Caco-2 (cell line): ENCODE measurements around the gene MBD4. TPM values are rescaled to one million over a fixed set of nuclear protein-coding genes. Genes with fewer than 3 reads are reported as not detected.

ENCODE experiments used
- BruUV-seq: library from RNA; stranded (reverse); fragments of 400-500 nt; replicated peaks from 2 replicates; lab custom pipeline; 2021; lab: Mats Ljungman, UMichigan
- CTCF ChIA-PET: fragments of 300-600 bp; sonication (Branson Sonifier 250); formaldehyde crosslinking; loops from one replicate; lab custom pipeline; 2022; ENCODE audit warnings: antibody characterized with exemption; lab: Charles Lee
- POLR2A ChIA-PET: fragments of 300-600 bp; sonication (Branson Sonifier 250); formaldehyde crosslinking; loops from one replicate; lab custom pipeline; 2022; ENCODE audit warnings: antibody characterized with exemption; lab: Charles Lee
- DNase-seq, 2 experiments: peaks; one replicate each; pipeline versions ENCODE4 v3.0.0 to v3.0.0-alpha.2; 2020 to 2022
- H3K27me3 ChIP-seq: replicated peaks from 2 replicates; pipeline ENCODE4 v1.6.0; 2011; ENCODE audit warnings: low read length; ENCODE audit not compliant: control insufficient read depth, insufficient read depth
- H3K36me3 ChIP-seq: 2 replicates; pipeline ENCODE4 v1.5.1; 2011; ENCODE audit warnings: low read length; ENCODE audit not compliant: control insufficient read depth, insufficient read depth
- H3K4me1 ChIP-seq: fragments of 250-450 bp; sonication (Bioruptor Pico); 2 replicates; pipeline ENCODE4 v1.5.1; 2020; ENCODE audit warnings: mild to moderate bottlenecking
- H3K4me3 ChIP-seq: 2 replicates; pipeline ENCODE4 v1.5.1; 2011; ENCODE audit warnings: low read depth, mild to moderate bottlenecking, control low read depth, low read length
- H3K9me3 ChIP-seq: fragments of 250-450 bp; sonication (Bioruptor Pico); 2 replicates; pipeline ENCODE4 v1.5.1; 2020; ENCODE audit warnings: mild to moderate bottlenecking, moderate library complexity
- H3K27ac Mint-ChIP-seq: one replicate; pipeline ENCODE4 v1.8.0; 2022; ENCODE audit warnings: mixed read lengths; ENCODE audit not compliant: unreplicated experiment
- H3K27me3 Mint-ChIP-seq: one replicate; pipeline ENCODE4 v1.8.0; 2022; ENCODE audit warnings: mixed read lengths; ENCODE audit not compliant: insufficient read depth, unreplicated experiment
- H3K36me3 Mint-ChIP-seq: one replicate; pipeline ENCODE4 v1.8.0; 2022; ENCODE audit warnings: mild to moderate bottlenecking, mixed read lengths; ENCODE audit not compliant: insufficient read depth, unreplicated experiment
- H3K4me1 Mint-ChIP-seq: one replicate; pipeline ENCODE4 v1.8.0; 2022; ENCODE audit warnings: low read depth, mixed read lengths; ENCODE audit not compliant: unreplicated experiment
- H3K4me3 Mint-ChIP-seq: one replicate; pipeline ENCODE4 v1.8.0; 2022; ENCODE audit warnings: mild to moderate bottlenecking, moderate library complexity, mixed read lengths; ENCODE audit not compliant: unreplicated experiment
- H3K9me3 Mint-ChIP-seq: one replicate; pipeline ENCODE4 v1.8.0; 2022; ENCODE audit warnings: mixed read lengths; ENCODE audit not compliant: unreplicated experiment
- intact Hi-C: fragments of 100-400 bp; cut with micrococcal nuclease; formaldehyde crosslinking; loops from one replicate; pipeline ENCODE4 v1.10.0; 2022; ENCODE audit not compliant: unreplicated experiment
- total RNA-seq: library from RNA; stranded (reverse); gene quantifications from 2 replicates; pipeline ENCODE4 v1.2.3, GENCODE V29; 2022
- TF ChIP-seq, protein P1 (sequence below), 2 experiments: fragments of 200-600 bp in 1 of 2; IDR thresholded peaks; 1 replicate in 1 of 2; 2 replicates in 1 of 2; pipeline versions ENCODE4 v1.5.1 to v1.8.0; 2011 to 2022; ENCODE audit warnings: antibody characterized with exemption in 1 of 2, control low read depth in 1 of 2, inconsistent platforms in 1 of 2, low read depth in 1 of 2, low read length in 1 of 2, mild to moderate bottlenecking in 1 of 2, moderate library complexity in 1 of 2; ENCODE audit not compliant: insufficient read depth in 1 of 2, severe bottlenecking in 1 of 2, unreplicated experiment in 1 of 2

Gene MBD4
- total RNA-seq, 1 experiment from 2014 or later, result 33.5 TPM

DNA sequence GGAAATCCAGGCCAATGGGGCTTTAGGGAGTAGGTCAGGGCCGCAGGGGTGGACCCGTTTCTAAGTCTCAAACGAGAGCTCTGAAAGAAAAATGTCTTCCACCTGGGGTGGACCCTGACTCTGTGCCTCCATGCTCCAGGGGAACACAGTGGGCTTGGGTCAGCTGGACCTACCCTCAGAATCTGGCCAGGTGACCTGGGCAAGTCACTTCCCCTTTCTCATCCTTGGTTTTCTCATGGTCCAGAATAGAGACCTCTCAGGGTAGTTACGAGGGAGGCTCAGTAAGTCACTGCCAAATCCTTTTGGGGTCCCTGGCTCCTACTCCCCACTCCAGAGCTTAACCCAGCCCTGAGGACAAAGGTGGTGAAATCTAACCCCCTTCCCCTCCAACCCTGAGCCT, 37.1 kb downstream of the MBD4 start:
- no peak overlapping the region for H3K27ac Mint-ChIP-seq
- DNase-seq, result no peak
- Histone ChIP-seq H3K27me3 (no peaks in the 10 kb centered on the region), H3K4me1 (0 out of 2 replicates have a peak, but pooled peaks cover under 1% of the 10 kb centered on the region), H3K9me3 (no peaks in the 10 kb centered on the region), H3K4me3 (no peak overlapping the region), H3K36me3 (no peaks in the 10 kb centered on the region; the same call in 1 of the 2 replicates)
- ChIA-PET POLR2A (no interaction called here), CTCF (no interaction called here)
- H3K4me3 Mint-ChIP-seq, result no peak overlapping the region
- BruUV-seq, result no TSS peak
- no peaks in the 10 kb centered on the region for H3K4me1 Mint-ChIP-seq
- H3K9me3 Mint-ChIP-seq, result no peaks in the 10 kb centered on the region
- H3K27me3 Mint-ChIP-seq, result no peaks in the 10 kb centered on the region
- intact Hi-C loops, result no loop called here
- TF ChIP-seq, protein P1, sequence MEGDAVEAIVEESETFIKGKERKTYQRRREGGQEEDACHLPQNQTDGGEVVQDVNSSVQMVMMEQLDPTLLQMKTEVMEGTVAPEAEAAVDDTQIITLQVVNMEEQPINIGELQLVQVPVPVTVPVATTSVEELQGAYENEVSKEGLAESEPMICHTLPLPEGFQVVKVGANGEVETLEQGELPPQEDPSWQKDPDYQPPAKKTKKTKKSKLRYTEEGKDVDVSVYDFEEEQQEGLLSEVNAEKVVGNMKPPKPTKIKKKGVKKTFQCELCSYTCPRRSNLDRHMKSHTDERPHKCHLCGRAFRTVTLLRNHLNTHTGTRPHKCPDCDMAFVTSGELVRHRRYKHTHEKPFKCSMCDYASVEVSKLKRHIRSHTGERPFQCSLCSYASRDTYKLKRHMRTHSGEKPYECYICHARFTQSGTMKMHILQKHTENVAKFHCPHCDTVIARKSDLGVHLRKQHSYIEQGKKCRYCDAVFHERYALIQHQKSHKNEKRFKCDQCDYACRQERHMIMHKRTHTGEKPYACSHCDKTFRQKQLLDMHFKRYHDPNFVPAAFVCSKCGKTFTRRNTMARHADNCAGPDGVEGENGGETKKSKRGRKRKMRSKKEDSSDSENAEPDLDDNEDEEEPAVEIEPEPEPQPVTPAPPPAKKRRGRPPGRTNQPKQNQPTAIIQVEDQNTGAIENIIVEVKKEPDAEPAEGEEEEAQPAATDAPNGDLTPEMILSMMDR (IDR thresholded peaks at IDR 0.05; ENCODE audit: insufficient read depth in 1 of 2, low read depth in 1 of 2, low read length in 1 of 2, severe bottlenecking in 1 of 2, unreplicated experiment in 1 of 2), result no peak
- H3K36me3 Mint-ChIP-seq, result peaks cover 7% of the 10 kb centered on the region

DNA sequence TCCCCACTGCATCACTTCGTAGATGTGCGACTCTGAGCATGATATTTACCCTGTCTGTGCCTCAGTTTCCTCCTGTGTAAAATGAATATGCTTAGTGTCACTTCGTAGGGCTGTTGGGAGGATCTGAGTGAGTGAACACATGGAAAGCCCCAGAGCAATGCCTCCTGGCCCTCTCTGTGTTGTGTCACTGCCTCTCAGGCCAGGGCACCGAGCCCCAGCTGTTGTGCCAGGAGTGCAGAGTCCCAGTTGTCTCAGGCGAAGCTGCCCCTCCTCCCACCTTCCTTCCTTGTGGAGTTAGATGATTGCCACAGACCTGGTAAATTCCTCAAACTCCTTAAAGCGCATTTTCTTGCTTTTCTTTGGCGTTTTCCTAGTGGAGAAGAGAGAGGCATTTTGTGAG, 37.5 kb downstream of the MBD4 start:
- Histone ChIP-seq H3K9me3 (no peaks in the 10 kb centered on the region), H3K27me3 (no peaks in the 10 kb centered on the region), H3K4me1 (0 out of 2 replicates have a peak, but pooled peaks cover 4% of the 10 kb centered on the region), H3K4me3 (no peak overlapping the region), H3K36me3 (no peaks in the 10 kb centered on the region; the same call in 1 of the 2 replicates)
- DNase-seq, result no peak
- no TSS peak for BruUV-seq
- no peaks in the 10 kb centered on the region for H3K27me3 Mint-ChIP-seq
- no peaks in the 10 kb centered on the region for H3K9me3 Mint-ChIP-seq
- CTCF ChIA-PET, result interaction anchor here (1.4 kb wide), 1 partner anchor 19 kb away, joined by 4 read pairs; no protein-coding TSS in a partner anchor
- intact Hi-C loops, result no loop called here
- TF ChIP-seq, protein P1 (IDR thresholded peaks at IDR 0.05; ENCODE audit: insufficient read depth in 1 of 2, low read depth in 1 of 2, low read length in 1 of 2, severe bottlenecking in 1 of 2, unreplicated experiment in 1 of 2), result no peak
- POLR2A ChIA-PET, result no interaction called here
- H3K27ac Mint-ChIP-seq, result no peak overlapping the region
- H3K4me3 Mint-ChIP-seq, result no peak overlapping the region
- H3K36me3 Mint-ChIP-seq, result peaks cover 11% of the 10 kb centered on the region
- H3K4me1 Mint-ChIP-seq, result no peaks in the 10 kb centered on the region

DNA sequence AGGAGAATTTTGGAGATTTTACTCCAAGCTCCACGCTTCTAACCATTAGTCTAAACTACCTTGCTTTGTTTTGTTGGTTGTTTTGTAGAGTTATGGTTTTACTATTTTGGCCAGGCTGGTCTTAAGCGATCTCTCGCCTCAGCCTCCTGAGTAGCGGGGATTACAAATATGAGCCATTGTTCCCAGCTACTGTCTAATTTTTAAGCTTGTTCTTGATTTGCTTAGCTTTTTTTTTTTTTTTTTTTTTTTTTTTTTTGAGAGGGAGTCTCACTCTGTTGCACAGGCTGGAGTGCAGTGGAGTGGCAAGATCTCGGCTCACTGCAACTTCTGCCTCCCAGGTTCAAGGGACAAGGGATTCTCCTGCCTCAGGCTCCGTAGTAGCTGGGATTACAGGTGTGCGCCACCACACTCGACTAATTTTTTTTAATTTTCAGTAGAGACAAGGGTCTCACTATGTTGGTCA, 39.8 kb downstream of the MBD4 start:
- Mint-ChIP-seq H3K4me1 (no peaks in the 10 kb centered on the region), H3K27me3 (no peaks in the 10 kb centered on the region), H3K36me3 (peaks cover 29% of the 10 kb centered on the region), H3K4me3 (peak overlapping the region; percentile 86), H3K27ac (peak overlapping the region; percentile 97), H3K9me3 (no peaks in the 10 kb centered on the region)
- peak; percentile 26 to 65 for DNase-seq
- peaks cover 2% of the 10 kb centered on the region; the same call in 1 of the 2 replicates for H3K36me3 ChIP-seq
- POLR2A ChIA-PET, result interaction anchor here (0.6 to 1.0 kb wide), 10 partner anchors 8 to 326 kb away, joined by 3 to 10 read pairs (median 4); partner anchors contain the start of genes IFT122 and MBD4
- TF ChIP-seq, protein P1 (IDR thresholded peaks at IDR 0.05; ENCODE audit: insufficient read depth in 1 of 2, low read depth in 1 of 2, low read length in 1 of 2, severe bottlenecking in 1 of 2, unreplicated experiment in 1 of 2), result no peak
- intact Hi-C loops, result loop anchor here (1.0 to 2.0 kb wide), 2 partner anchors 17 to 40 kb away; partner anchors contain the start of gene IFT122
- TSS peak; percentile 99 for BruUV-seq
- H3K27me3 ChIP-seq, result no peaks in the 10 kb centered on the region
- H3K4me3 ChIP-seq, result peak overlapping the region; percentile 96
- no peaks in the 10 kb centered on the region for H3K9me3 ChIP-seq
- CTCF ChIA-PET, result no interaction called here
- 0 out of 2 replicates have a peak, but pooled peaks cover 4% of the 10 kb centered on the region for H3K4me1 ChIP-seq
